ENCODE results near the gene LMF1. TPM values are rescaled to one million over a fixed set of nuclear protein-coding genes. Genes with fewer than 3 reads are reported as not detected.
A peak's percentile ranks its signal among the peaks of the same experiment; 100 is the strongest.

Gene LMF1
- polyA plus RNA-seq, 6 donors from 2014 or later: 8.2 to 19.6 (median 13.2) TPM

DNA sequence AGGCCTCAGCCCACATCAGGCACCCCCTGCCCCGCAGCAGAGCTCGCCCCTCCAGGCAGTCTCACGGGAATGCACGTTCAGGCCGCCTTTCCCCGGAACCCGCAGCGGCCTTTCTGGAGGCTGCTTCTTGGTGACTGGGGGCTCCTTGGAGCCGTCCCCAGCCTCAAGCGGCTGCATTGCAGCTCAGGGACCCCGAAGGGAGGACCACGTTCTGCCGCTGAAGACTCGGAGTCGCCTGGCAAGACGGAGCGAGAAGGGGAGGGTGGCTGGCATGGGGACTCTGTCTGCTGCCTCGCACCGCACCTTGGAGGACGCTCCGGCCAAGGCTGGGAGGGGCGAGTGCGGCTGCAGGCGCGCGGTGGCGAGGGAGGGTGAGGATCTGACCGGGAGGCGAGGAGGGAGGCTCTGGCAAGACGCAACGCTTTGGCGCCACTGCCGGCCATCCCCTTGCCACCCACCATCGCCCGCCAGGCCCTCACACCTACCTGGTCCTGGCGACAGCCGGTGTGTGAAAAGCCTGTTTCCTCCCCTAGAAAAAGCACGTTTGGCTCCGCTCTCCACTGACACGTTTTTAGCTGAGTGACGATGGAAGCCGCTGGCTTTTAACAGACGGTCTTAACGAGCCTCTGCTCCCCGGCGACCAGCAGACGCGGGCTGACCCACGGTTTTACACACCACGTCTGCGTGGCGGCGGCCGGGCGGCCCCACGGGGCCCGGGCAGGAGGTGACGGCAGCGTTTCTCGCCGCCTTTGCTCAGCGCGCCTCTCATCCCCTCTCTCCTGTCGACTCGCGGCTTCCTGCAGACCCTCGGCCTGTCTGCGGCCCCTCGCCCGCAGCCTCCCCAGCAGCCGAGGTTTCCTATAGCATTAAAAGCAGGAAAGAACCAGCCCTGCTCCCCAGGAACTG is 153.5 kb downstream of the LMF1 start:
- no peak overlapping the region for H3K27ac Mint-ChIP-seq
- ATAC-seq (ENCODE audit: low read depth in 2 of 2): no peak
- H3K36me3 Mint-ChIP-seq: peaks cover 0 to 2% of the 10 kb centered on the region in 2 donors
- no peak for DNase-seq
- H3K4me3 Mint-ChIP-seq: peak overlapping the region in 1 of 8 donors; percentile 32
- peaks cover 0 to 6% (median 4%) of the 10 kb centered on the region in 7 donors for H3K9me3 Mint-ChIP-seq
- H3K4me1 Mint-ChIP-seq: peaks cover 13 to 31% (median 16%) of the 10 kb centered on the region in 3 donors
- H3K27me3 Mint-ChIP-seq: peaks cover 10 to 20% (median 12%) of the 10 kb centered on the region in 3 donors

DNA sequence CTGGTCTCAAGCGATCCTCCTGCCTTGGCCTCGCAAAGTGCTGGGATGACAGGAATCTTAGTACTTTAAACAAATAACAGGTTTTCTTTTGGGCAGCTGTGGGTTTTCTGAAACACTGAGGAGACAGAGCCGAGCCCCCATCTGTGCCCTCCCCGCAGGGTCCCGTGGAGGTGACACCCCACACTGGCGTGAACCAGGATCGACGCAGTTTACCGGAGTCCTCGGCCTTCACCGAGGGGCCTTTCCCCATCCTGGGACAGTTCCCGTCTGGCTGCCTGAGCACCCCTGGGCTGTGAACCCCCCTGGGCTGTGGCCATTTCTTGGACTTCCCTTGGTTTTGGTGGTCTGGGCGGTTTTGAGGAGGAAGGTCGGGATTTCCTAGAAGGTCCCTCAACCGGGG is 154.9 kb downstream of the LMF1 start:
- H3K4me1 Mint-ChIP-seq: peaks cover 16 to 27% (median 16%) of the 10 kb centered on the region in 3 donors
- H3K4me3 Mint-ChIP-seq: no peak overlapping the region
- no peak overlapping the region for H3K27ac Mint-ChIP-seq
- H3K9me3 Mint-ChIP-seq: peaks cover 0 to 8% (median 4%) of the 10 kb centered on the region in 7 donors
- DNase-seq: no peak
- H3K27me3 Mint-ChIP-seq: peaks cover 14 to 25% (median 16%) of the 10 kb centered on the region in 3 donors
- no peak for ATAC-seq (ENCODE audit: low read depth in 2 of 2)
- peaks cover 0 to 7% of the 10 kb centered on the region in 2 donors for H3K36me3 Mint-ChIP-seq

GRCh38 chr16:814974-815373 is 155.8 kb downstream of the LMF1 start:
- Mint-ChIP-seq H3K36me3 (peaks cover 0 to 7% of the 10 kb centered on the region in 2 donors), H3K9me3 (peaks cover 0 to 7% (median 1%) of the 10 kb centered on the region in 7 donors), H3K27ac (no peak overlapping the region), H3K4me3 (no peak overlapping the region), H3K4me1 (peaks cover 13 to 18% (median 13%) of the 10 kb centered on the region in 3 donors), H3K27me3 (peaks cover 13 to 29% (median 16%) of the 10 kb centered on the region in 3 donors)
- no peak for DNase-seq
- no peak for ATAC-seq (ENCODE audit: low read depth in 2 of 2)

DNA sequence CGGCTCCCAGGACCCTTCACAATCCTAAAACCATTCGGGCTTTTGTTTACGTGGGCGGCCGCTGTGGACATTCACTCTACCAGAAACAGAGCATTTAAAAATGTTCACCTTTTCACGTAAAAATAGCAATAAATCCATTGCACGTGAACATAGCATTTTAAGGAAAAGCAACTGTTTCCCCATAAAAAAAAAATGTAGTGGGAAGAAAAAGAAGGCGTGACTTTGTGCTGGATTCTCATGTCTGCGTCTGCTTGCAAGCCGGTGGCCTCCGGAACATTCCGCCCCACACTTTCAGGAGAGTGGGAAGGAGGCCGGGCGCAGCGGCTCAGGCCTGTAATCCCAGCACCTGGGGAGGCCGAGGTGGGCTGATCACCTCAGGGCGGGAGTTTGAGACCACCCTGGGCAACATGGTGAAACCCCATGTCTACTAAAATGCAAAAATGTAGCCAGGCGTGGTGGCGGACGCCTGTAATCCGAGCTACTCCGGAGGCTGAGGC is 156.8 kb downstream of the LMF1 start:
- Mint-ChIP-seq H3K27me3 (peaks cover 8 to 29% (median 16%) of the 10 kb centered on the region in 3 donors), H3K4me1 (peaks cover 8 to 13% (median 11%) of the 10 kb centered on the region in 3 donors), H3K4me3 (peak overlapping the region in 2 of 8 donors; percentile 24 to 35), H3K27ac (no peak overlapping the region), H3K9me3 (peaks cover 0 to 5% (median 0%) of the 10 kb centered on the region in 7 donors), H3K36me3 (peaks cover 0 to 7% of the 10 kb centered on the region in 2 donors)
- DNase-seq (no peak), ATAC-seq (ENCODE audit: low read depth in 2 of 2) (no peak)

- no peak overlapping the region for H3K27ac Mint-ChIP-seq
- peaks cover 12 to 18% (median 15%) of the 10 kb centered on the region in 3 donors for H3K4me1 Mint-ChIP-seq
- peaks cover 8 to 29% (median 16%) of the 10 kb centered on the region in 3 donors for H3K27me3 Mint-ChIP-seq
- H3K4me3 Mint-ChIP-seq: peak overlapping the region in 3 of 8 donors; percentile 50 to 66 (median 56)
- DNase-seq: peak; percentile 24
- ATAC-seq (ENCODE audit: low read depth in 2 of 2): peak; percentile 71 to 72
- H3K36me3 Mint-ChIP-seq: peaks cover 0 to 7% of the 10 kb centered on the region in 2 donors
- H3K9me3 Mint-ChIP-seq: peaks cover 0 to 5% (median 0%) of the 10 kb centered on the region in 7 donors
These were observed 157.4 kb downstream of the LMF1 start for GRCh38 chr16:813204-813915.

- Mint-ChIP-seq H3K27ac (peak overlapping the region in 5 of 6 donors; percentile 93 to 98 (median 95)), H3K36me3 (peaks cover 0 to 7% of the 10 kb centered on the region in 2 donors), H3K27me3 (peaks cover 7 to 25% (median 13%) of the 10 kb centered on the region in 3 donors), H3K4me1 (peaks cover 17 to 22% (median 21%) of the 10 kb centered on the region in 3 donors), H3K9me3 (peaks cover 0 to 5% (median 0%) of the 10 kb centered on the region in 7 donors), H3K4me3 (peak overlapping the region; percentile 90 to 99 (median 96))
- DNase-seq (no peak), ATAC-seq (ENCODE audit: low read depth in 2 of 2) (peak in 1 of 2 donors; percentile 3)
These were observed 162.7 kb downstream of the LMF1 start for GRCh38 chr16:808085-808386.

GRCh38 chr16:807347-808084 is 163.3 kb downstream of the LMF1 start:
- Mint-ChIP-seq H3K27me3 (peaks cover 3 to 20% (median 8%) of the 10 kb centered on the region in 3 donors), H3K4me1 (peaks cover 13 to 19% (median 18%) of the 10 kb centered on the region in 3 donors), H3K9me3 (peaks cover 0 to 5% (median 0%) of the 10 kb centered on the region in 7 donors), H3K36me3 (peaks cover 0 to 7% of the 10 kb centered on the region in 2 donors), H3K27ac (peak overlapping the region; percentile 93 to 98 (median 95)), H3K4me3 (peak overlapping the region; percentile 90 to 99 (median 96))
- DNase-seq (peak; percentile 75), ATAC-seq (ENCODE audit: low read depth in 2 of 2) (peak; percentile 91 to 93)

DNA sequence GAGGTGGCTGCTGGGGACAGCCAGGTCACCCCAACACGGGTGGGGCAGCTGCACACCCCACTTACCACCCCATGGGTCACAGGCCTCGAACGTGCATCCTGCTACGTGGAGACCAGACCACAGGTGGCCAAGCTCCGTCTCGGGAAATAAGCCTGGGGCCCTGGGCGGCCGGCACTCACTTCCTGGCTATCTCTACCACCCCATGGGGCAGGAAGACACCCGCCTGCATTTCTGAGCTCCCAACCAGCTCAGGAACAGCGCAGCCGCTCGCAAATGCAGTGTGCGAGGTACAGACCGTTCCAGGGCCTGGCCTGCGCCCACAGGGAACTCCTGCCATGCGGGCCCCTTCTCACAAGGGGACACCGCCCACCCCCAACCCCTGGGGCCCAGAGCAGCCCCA is 165.3 kb downstream of the LMF1 start:
- peak overlapping the region in 2 of 8 donors; percentile 15 to 97 for H3K4me3 Mint-ChIP-seq
- no peak for ATAC-seq (ENCODE audit: low read depth in 2 of 2)
- no peaks in the 10 kb centered on the region for H3K36me3 Mint-ChIP-seq
- no peaks in the 10 kb centered on the region for H3K9me3 Mint-ChIP-seq
- no peak overlapping the region for H3K27ac Mint-ChIP-seq
- peaks cover 0 to 19% (median 0%) of the 10 kb centered on the region in 3 donors for H3K27me3 Mint-ChIP-seq
- peaks cover 10 to 19% (median 18%) of the 10 kb centered on the region in 3 donors for H3K4me1 Mint-ChIP-seq
- DNase-seq: no peak

- H3K36me3 Mint-ChIP-seq: no peaks in the 10 kb centered on the region
- H3K27ac Mint-ChIP-seq: peak overlapping the region in 1 of 6 donors; percentile 30
- H3K4me1 Mint-ChIP-seq: peaks cover 10 to 17% (median 15%) of the 10 kb centered on the region in 3 donors
- ATAC-seq (ENCODE audit: low read depth in 2 of 2) (no peak), DNase-seq (no peak)
- H3K9me3 Mint-ChIP-seq: no peaks in the 10 kb centered on the region
- peaks cover 0 to 19% (median 0%) of the 10 kb centered on the region in 3 donors for H3K27me3 Mint-ChIP-seq
- H3K4me3 Mint-ChIP-seq: peak overlapping the region in 3 of 8 donors; percentile 9 to 62 (median 41)
These were observed 166.4 kb downstream of the LMF1 start for GRCh38 chr16:804193-805048.

DNA sequence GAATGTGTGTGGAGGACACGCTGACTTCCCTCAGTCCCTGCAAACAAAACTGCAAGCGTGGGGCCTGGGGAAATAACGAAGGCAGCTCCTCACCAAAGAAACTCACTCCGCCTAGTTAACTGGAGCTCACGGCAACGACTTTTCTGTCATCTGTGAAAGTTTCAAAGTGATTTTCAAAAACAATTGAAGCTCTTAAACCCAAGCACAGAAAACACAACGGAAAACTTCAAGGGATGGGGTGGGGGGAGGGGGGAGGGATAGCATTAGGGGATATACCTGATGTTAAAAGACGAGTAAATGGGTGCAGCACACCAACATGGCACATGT is 167.1 kb downstream of the LMF1 start:
- DNase-seq (no peak), ATAC-seq (ENCODE audit: low read depth in 2 of 2) (no peak)
- no peak overlapping the region for H3K4me3 Mint-ChIP-seq

More for the DNA sequence above, 167.1 kb downstream of the LMF1 start:
- Mint-ChIP-seq H3K27me3 (peaks cover 0 to 24% (median 0%) of the 10 kb centered on the region in 3 donors), H3K27ac (no peak overlapping the region), H3K9me3 (no peaks in the 10 kb centered on the region), H3K4me1 (peaks cover 10 to 14% (median 11%) of the 10 kb centered on the region in 3 donors), H3K36me3 (no peaks in the 10 kb centered on the region)
